GM12878 (cell line): Measurements from ENCODE around the gene HOXD9. TPM values are rescaled to one million over a fixed set of nuclear protein-coding genes. Genes with fewer than 3 reads are reported as not detected.
A peak's percentile ranks its signal among the peaks of the same experiment; 100 is the strongest.

Experiments used
- ATAC-seq: fragments of 200-7000 bp; cut with Tn5 transposase; 3 replicates; pipeline ENCODE4 v1.9.1; 2020; ENCODE audit warnings: mild to moderate bottlenecking, moderate library complexity
- BruUV-seq: library from RNA; stranded (reverse); fragments of 400-500 nt; replicated peaks from 2 replicates; lab custom pipeline; 2021; lab: Mats Ljungman, UMichigan
- CTCF ChIA-PET: fragments of 300-600 bp; sonication (Branson Sonifier 250); formaldehyde crosslinking; extraction: SDS; loops from one replicate; lab custom pipeline; 2021; ENCODE audit warnings: inconsistent platforms; lab: Yijun Ruan, JAX
- POLR2A ChIA-PET: fragments of 350-600 bp; formaldehyde crosslinking; extraction: SDS; loops from one replicate; lab custom pipeline; 2021; ENCODE audit warnings: inconsistent platforms; lab: Charles Lee
- RAD21 ChIA-PET: fragments of 300-600 bp; sonication (Branson Sonifier 250); formaldehyde crosslinking; loops from one replicate; lab custom pipeline; 2023; ENCODE audit warnings: antibody characterized with exemption; ENCODE audit not compliant: unreplicated experiment; lab: Charles Lee
- SMC1A ChIA-PET: fragments of 300-600 bp; sonication (Branson Sonifier 250); formaldehyde crosslinking; loops from one replicate; lab custom pipeline; 2023; ENCODE audit not compliant: unreplicated experiment, uncharacterized antibody; lab: Charles Lee
- DNase-seq: peaks from one replicate; pipeline ENCODE4 v3.0.0-alpha.2; 2011; ENCODE audit warnings: low read depth, low spot score
- FAIRE-seq: peaks from 3 replicates; lab custom pipeline; 2011; peaks lifted over from hg19 to GRCh38; lab: Jason Lieb, UNC
- H2AFZ ChIP-seq: 2 replicates; pipeline ENCODE4 v1.6.0; 2011; ENCODE audit warnings: low read depth, low read length, control low read depth; ENCODE audit not compliant: control insufficient read depth
- H3K27ac ChIP-seq: 2 replicates; pipeline ENCODE4 v1.5.1; 2011; ENCODE audit warnings: control low read depth; ENCODE audit not compliant: control insufficient read depth, insufficient read depth
- H3K27me3 ChIP-seq, 2 experiments: replicated peaks in 1 of 2; 2 replicates each; pipeline versions ENCODE4 v1.6.0 to v1.6.1; 2011; ENCODE audit warnings: low read length in 1 of 2; ENCODE audit not compliant: control insufficient read depth in 2 of 2, insufficient read depth in 2 of 2
- H3K36me3 ChIP-seq, 2 experiments: 2 replicates each; pipeline ENCODE4 v1.5.1; 2011; ENCODE audit warnings: low read length in 1 of 2; ENCODE audit not compliant: control insufficient read depth in 2 of 2, insufficient read depth in 2 of 2
- H3K4me1 ChIP-seq: 2 replicates; pipeline ENCODE4 v1.6.1; 2011; ENCODE audit warnings: mild to moderate bottlenecking, low read length, moderate library complexity, mixed read lengths; ENCODE audit not compliant: control insufficient read depth, insufficient read depth
- H3K4me2 ChIP-seq: 2 replicates; pipeline ENCODE4 v1.6.0; 2011; ENCODE audit warnings: control low read depth; ENCODE audit not compliant: control insufficient read depth, insufficient read depth
- H3K4me3 ChIP-seq: fragments of 200-600 bp; sonication (generic); 2 replicates; pipeline ENCODE4 v1.5.1; 2016
- H3K79me2 ChIP-seq: 2 replicates; pipeline ENCODE4 v1.6.0; 2011; ENCODE audit warnings: low read length; ENCODE audit not compliant: control insufficient read depth, insufficient read depth
- H3K9ac ChIP-seq: 2 replicates; pipeline ENCODE4 v1.8.0; 2011; ENCODE audit warnings: low read length, control low read depth, mixed read lengths; ENCODE audit not compliant: control insufficient read depth, insufficient read depth
- H3K9me3 ChIP-seq: replicated peaks from 3 replicates; pipeline ENCODE4 v1.5.1; 2011; ENCODE audit warnings: mild to moderate bottlenecking, low read length; ENCODE audit not compliant: control insufficient read depth, insufficient read depth
- H4K20me1 ChIP-seq: 2 replicates; pipeline ENCODE4 v1.6.0; 2011; ENCODE audit not compliant: control insufficient read depth, insufficient read depth
- CTCF ChIP-seq, 3 experiments: IDR thresholded peaks in 2 of 3; conservative IDR thresholded peaks in 1 of 3; 2 replicates each; pipeline ENCODE4 v1.5.1; 2011; ENCODE audit warnings: low read depth in 3 of 3, low read length in 3 of 3, mild to moderate bottlenecking in 3 of 3, control low read depth in 2 of 3, moderate library complexity in 2 of 3, inconsistent platforms in 1 of 3, mixed read lengths in 1 of 3; ENCODE audit not compliant: control insufficient read depth in 2 of 3, insufficient read depth in 1 of 3; ENCODE audit errors: extremely low read depth in 1 of 3
- MYB ChIP-seq: fragments of 150-350 bp; IDR thresholded peaks from 2 replicates; pipeline ENCODE4 v1.6.1; 2014; ENCODE audit warnings: mild to moderate bottlenecking, low read depth, low read length, borderline replicate concordance
- RAD21 ChIP-seq: IDR thresholded peaks from 2 replicates; pipeline ENCODE4 v1.6.1; 2011; ENCODE audit warnings: mild to moderate bottlenecking, low read depth, low read length, moderate library complexity; ENCODE audit not compliant: insufficient read depth
- SMC3 ChIP-seq: IDR thresholded peaks from 2 replicates; pipeline ENCODE4 v1.6.1; 2011; ENCODE audit warnings: low read length, improper control_type of control experiment, borderline replicate concordance
- WGBS: methylation state at CpG from one replicate; pipeline ENCODE4 v1.1.6; 2016; ENCODE audit warnings: low lambda C conversion rate; ENCODE audit not compliant: insufficient replicate concordance, insufficient coverage; ENCODE audit errors: missing lambda C conversion rate; 5-methylcytosine and 5-hydroxymethylcytosine counted together
- in situ Hi-C: fragments of 300-500 bp; cut with MboI; formaldehyde crosslinking; loops from 9 replicates; pipeline ENCODE4 v1.14.3; 2018; ENCODE audit warnings: mixed read lengths
- intact Hi-C: fragments of 100-400 bp; cut with micrococcal nuclease; formaldehyde crosslinking; loops from one replicate; pipeline ENCODE4 v1.14.2; 2022; ENCODE audit not compliant: unreplicated experiment
- polyA plus RNA-seq, 11 experiments: library from polyadenylated mRNA; depleted of rRNA in 4 of 11; unstranded in 6 of 11; stranded (reverse) in 5 of 11; fragments of >200 nt; fragmentation: Nextera tagmentation in 4 of 11; fragmentation: Illumina TruSeq in 1 of 11; extraction: Ambion mirVana in 4 of 11; extraction: Trizol in 1 of 11; gene quantifications; 1 replicate in 1 of 11; 2 replicates in 10 of 11; pipeline versions ENCODE4 v1.2.1 to v1.2.3, GENCODE V29; 2011 to 2016; ENCODE audit warnings: inconsistent platforms in 2 of 11, missing spikeins in 2 of 11, low read depth in 1 of 11
- total RNA-seq, 4 experiments: library from RNA; depleted of rRNA in 3 of 4; stranded (reverse); fragments of >200 nt in 3 of 4; fragmentation: Illumina TruSeq in 1 of 4; extraction: Trizol in 1 of 4; gene quantifications; 2 replicates each; pipeline versions ENCODE4 v1.2.1 to v1.2.3, GENCODE V29; 2013 to 2021

The HOXD9 gene
- total and polyA plus RNA-seq, 10 of the 15 experiments (the other 5 are each of a cell fraction or from before 2014, with no cell fraction given): not detected

- ChIA-PET SMC1A (no interaction called here), POLR2A (no interaction called here), RAD21 (interaction anchor here (0.7 to 1.0 kb wide), 3 partner anchors 396 to 399 kb away, joined by 3 read pairs; no protein-coding TSS in a partner anchor), CTCF (interaction anchor here (0.8 to 2.5 kb wide), 5 partner anchors 10 to 399 kb away, joined by 3 to 13 read pairs (median 4); no protein-coding TSS in a partner anchor)
- no peak for FAIRE-seq
- Histone ChIP-seq H3K27ac (no peak overlapping the region), H3K4me3 (no peak overlapping the region), H3K4me1 (no peaks in the 10 kb centered on the region), H2AFZ (no peak overlapping the region), H4K20me1 (no peaks in the 10 kb centered on the region), H3K4me2 (no peak overlapping the region), H3K36me3 (no peaks in the 10 kb centered on the region), H3K27me3 (peaks cover 7 to 22% of the 10 kb centered on the region in 2 experiments), H3K79me2 (no peaks in the 10 kb centered on the region), H3K9ac (no peak overlapping the region), H3K9me3 (peaks cover 11% of the 10 kb centered on the region; the same call in 2 of the 3 replicates)
- in situ Hi-C loops: no loop called here
- 45% methylated on average over 39 of the region's 46 CpGs for WGBS
- intact Hi-C loops: loop anchor here (2.0 to 10.0 kb wide), 2 partner anchors 201 to 395 kb away; no protein-coding TSS in a partner anchor
- no peak for DNase-seq
- ATAC-seq: peak; percentile 53
- TF ChIP-seq SMC3 (peak; percentile 34), RAD21 (peak; percentile 57), MYB (no peak), CTCF (IDR thresholded peaks at IDR 0.05 in 2 of 3, conservative IDR thresholded peaks at IDR 0.05 in 1 of 3; ENCODE audit: control insufficient read depth in 2 of 3, extremely low read depth in 1 of 3, insufficient read depth in 1 of 3, low read depth in 3 of 3, low read length in 3 of 3) (peak in 2 of 3 experiments; percentile 40 to 57; a peak in 4 of 6 replicates)
- no TSS peak for BruUV-seq
These were observed 36.4 kb upstream of the HOXD9 start for GRCh38 chr2:176085861-176086771.
